Stimulated activated CD4-positive, alpha-beta T cell treated with anti-CD3 and anti-CD28 coated beads, Interleukin-12 subunit alpha, Interleukin-12 subunit beta, amount 100 ng/mL, for 4 hours (primary cell): ENCODE results near the gene SNX12.
"Not testable (repeated sequence)": the region's sequence is repeated elsewhere in the genome, so short reads cannot be mapped to it uniquely, and the experiment has no call there.

ENCODE experiments used
- DNase-seq: peaks from one replicate; pipeline ENCODE4 v3.0.0-alpha.2; 2020

Gene SNX12

GRCh38 chrX:71085900-71086299, 17.8 kb upstream of the SNX12 start:
- DNase-seq: no peak

GRCh38 chrX:71082822-71083221, 14.7 kb upstream of the SNX12 start:
- DNase-seq: no peak

GRCh38 chrX:71082124-71082647, 14.1 kb upstream of the SNX12 start:
- no peak for DNase-seq

DNA sequence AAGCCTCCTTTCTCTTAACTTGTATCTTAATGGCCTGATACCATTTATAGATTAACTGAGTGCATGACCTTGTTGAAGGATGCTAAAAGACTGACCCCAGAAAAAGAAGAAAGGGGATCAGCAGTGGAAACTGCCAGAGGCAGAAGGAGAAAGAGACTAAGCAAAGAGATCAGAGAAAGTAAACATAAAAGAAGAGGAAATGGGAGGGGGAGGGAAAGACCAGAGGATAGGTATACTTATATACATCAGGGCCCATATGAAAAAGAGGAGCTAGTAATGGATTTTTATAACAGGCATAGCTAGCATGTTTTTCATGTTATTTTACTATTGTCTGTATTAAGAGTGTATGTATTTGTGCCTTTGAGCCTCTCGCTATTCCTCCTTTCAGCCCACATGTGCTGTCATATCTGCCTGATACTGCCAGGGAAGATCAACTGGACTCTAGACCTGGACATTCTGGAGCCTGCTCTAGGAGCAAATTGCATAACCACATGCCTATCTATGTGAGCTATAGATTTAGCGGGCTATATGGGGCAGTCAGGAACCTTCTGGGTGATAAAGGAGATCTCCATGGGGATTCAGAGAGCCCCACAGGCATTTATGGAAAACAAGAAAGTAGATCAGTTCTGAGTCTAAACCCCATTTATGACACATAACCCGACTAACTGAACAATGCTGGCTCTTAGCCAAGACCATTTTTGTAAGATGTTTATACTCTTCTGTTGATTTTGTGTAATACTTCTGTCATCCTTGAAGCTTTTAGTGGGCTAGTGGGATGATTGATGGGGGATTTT, 13.4 kb upstream of the SNX12 start:
- no peak for DNase-seq

- DNase-seq: no peak
Measured at GRCh38 chrX:71070531-71070930, 2.4 kb upstream of the SNX12 start.

GRCh38 chrX:71067712-71068043, 456 bp downstream of the SNX12 start:
- DNase-seq: no peak

- DNase-seq: no peak
Measured at GRCh38 chrX:71067089-71067488, 1.0 kb downstream of the SNX12 start.

- no peak for DNase-seq
Measured at GRCh38 chrX:71060127-71060526, 8.0 kb downstream of the SNX12 start.

DNA sequence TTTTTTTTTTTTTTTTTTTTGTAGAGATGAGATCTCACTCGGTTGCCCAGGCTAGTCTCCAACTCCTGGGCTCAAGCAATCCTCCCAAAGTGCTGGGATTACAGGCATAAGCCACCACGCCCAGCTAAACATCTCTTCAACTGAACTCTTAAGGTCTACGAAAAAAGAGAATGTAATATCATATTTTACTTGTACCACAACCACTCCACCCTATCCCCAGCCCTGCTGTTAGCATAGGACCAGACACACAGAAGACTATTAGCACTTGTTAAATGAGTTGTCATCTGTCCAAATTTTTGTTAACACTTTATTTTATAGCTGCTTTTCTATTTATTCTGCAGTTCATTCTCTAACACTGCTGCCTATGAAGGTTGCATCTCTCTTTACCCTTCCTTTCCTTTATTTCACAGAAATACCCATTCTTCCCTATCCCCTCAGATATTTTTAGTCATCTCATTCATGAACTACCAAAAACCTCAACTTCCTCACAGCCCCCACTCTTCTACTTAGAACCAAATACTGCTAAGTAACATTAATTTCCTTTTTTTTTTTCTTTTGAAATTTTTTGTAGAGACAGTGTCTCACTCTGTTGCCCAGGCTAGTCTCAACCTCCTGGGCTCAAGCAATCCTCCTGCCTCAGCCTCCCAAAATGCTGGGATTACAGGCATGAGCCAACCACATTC, 10.1 kb downstream of the SNX12 start:
- no peak for DNase-seq

GRCh38 chrX:71056867-71057266, 11.3 kb downstream of the SNX12 start:
- no peak for DNase-seq

DNA sequence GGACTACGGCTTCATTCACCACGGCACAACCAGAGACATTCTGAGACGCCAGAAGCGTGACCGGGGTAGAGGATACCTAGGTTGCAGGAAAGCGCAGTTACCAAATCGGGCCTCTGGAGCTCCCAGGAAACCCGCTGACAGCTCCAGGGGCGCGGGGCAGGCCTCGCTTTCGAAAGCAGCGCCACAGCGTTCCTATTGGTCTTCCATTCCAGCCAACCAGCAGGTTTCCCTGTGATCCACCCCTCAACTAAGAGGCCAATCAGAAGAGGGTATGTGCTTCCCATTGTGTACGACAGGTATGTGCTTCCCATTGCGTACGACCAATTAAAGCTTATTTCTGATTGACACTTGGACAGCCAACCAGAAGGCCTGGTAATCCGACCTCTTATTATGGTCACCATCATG, 14.9 kb downstream of the SNX12 start:
- no peak for DNase-seq

- no peak for DNase-seq
Measured at GRCh38 chrX:71052721-71053120, 15.4 kb downstream of the SNX12 start.

DNA sequence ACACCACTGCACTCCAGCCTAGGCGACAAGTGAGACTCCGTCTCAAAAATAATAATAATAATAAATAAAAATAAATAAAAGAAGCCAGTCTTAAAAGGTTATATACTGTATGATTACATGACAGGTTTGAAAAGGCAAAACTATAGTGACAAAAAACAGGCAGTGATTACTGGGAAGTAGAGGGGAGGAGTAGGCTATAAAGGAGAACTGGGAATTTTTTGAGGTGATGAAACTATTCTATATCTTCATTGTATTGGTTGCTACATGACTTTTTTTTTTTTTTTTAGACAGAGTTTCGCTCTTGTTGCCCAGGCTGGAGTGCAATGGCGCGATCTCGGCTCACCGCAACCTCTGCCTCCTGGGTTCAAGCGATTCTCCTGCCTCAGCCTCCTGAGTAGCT, 20.2 kb downstream of the SNX12 start:
- not testable (repeated sequence) for DNase-seq

- no peak for DNase-seq
Measured at GRCh38 chrX:71017396-71017939, 50.7 kb downstream of the SNX12 start.
